Suprapubic skin (tissue), 4 donors: ENCODE data around the gene KIF6. TPM values are rescaled to one million over a fixed set of nuclear protein-coding genes. Genes with fewer than 3 reads are reported as not detected.

Experiments
- DNase-seq, 2 donors: peaks; one replicate each; pipeline ENCODE4 v3.0.0-alpha.2; 2019; ENCODE audit warnings: low spot score in 2 of 2
- H3K27ac ChIP-seq: fragments of 200-600 bp; sonication (generic); one replicate; pipeline ENCODE4 v1.5.1; 2019
- H3K27me3 ChIP-seq: fragments of 200-600 bp; sonication (generic); one replicate; pipeline ENCODE4 v1.5.1; 2019
- H3K36me3 ChIP-seq: fragments of 200-600 bp; sonication (generic); one replicate; pipeline ENCODE4 v1.5.1; 2019
- H3K4me1 ChIP-seq: fragments of 200-600 bp; sonication (generic); one replicate; pipeline ENCODE4 v1.5.1; 2019
- H3K4me3 ChIP-seq: fragments of 200-600 bp; sonication (generic); one replicate; pipeline ENCODE4 v1.5.1; 2019; ENCODE audit warnings: mild to moderate bottlenecking
- H3K9me3 ChIP-seq: fragments of 200-600 bp; sonication (generic); one replicate; pipeline ENCODE4 v1.5.1; 2019
- CTCF ChIP-seq, 2 donors: fragments of 200-600 bp in 1 of 2; fragments of 450-650 bp in 1 of 2; sonication (generic) in 1 of 2; IDR thresholded peaks; one replicate each; pipeline ENCODE4 v1.5.1; 2016 to 2019; ENCODE audit warnings: antibody characterized with exemption in 2 of 2, mild to moderate bottlenecking in 1 of 2, moderate library complexity in 1 of 2
- EP300 ChIP-seq: sonication (generic); formaldehyde crosslinking; IDR thresholded peaks from one replicate; pipeline ENCODE4 v1.6.1; 2017; ENCODE audit warnings: antibody characterized with exemption
- POLR2A ChIP-seq, 2 donors: fragments of 450-650 bp; IDR thresholded peaks; one replicate each; pipeline ENCODE4 v1.6.1; 2017; ENCODE audit warnings: antibody characterized with exemption in 2 of 2, mild to moderate bottlenecking in 2 of 2, moderate library complexity in 2 of 2
- POLR2AphosphoS5 ChIP-seq, 3 donors: sonication (generic); formaldehyde crosslinking; IDR thresholded peaks; one replicate each; pipeline ENCODE4 v1.6.1; 2017; ENCODE audit warnings: antibody characterized with exemption in 3 of 3
- WGBS: methylation state at CpG from one replicate; pipeline ENCODE4 v1.1.5; 2018; 5-methylcytosine and 5-hydroxymethylcytosine counted together
- total RNA-seq, 4 donors: library from RNA; depleted of rRNA; stranded (reverse); fragments of >200 nt; gene quantifications; one replicate each; pipeline ENCODE4 v1.1.0, GENCODE V29; 2016

The KIF6 gene
- total RNA-seq, 4 donors from 2014 or later: 0.18 to 1.1 TPM; not detected in 2

DNA sequence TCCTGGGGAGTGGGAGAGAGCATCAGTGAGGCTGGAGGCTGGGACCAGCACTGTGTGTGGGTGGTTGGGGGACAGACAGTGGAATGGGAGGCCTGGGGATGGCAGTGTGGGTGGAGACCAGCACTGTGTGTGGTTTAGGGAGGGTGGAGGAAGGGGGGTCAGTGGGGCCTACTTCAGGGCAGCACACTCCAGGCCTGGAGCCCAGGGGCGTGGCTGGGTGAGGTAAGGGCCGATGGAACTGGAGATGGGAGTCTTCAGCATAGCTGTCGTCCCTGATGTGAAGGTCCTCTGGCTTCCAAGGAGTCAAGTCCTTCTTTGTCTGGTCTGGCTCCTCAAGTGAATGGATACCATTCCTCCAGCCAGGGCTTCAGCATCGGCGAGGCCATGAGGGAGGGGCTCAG is 429.6 kb downstream of the KIF6 start:
- H3K27ac ChIP-seq: no peak overlapping the region
- H3K4me1 ChIP-seq: no peaks in the 10 kb centered on the region
- no peaks in the 10 kb centered on the region for H3K36me3 ChIP-seq
- WGBS: 50% methylated on average over 5 of the region's 5 CpGs
- H3K27me3 ChIP-seq: no peaks in the 10 kb centered on the region
- no peaks in the 10 kb centered on the region for H3K9me3 ChIP-seq
- DNase-seq: no peak
- TF ChIP-seq EP300: no peak
- TF ChIP-seq POLR2AphosphoS5 (IDR thresholded peaks at IDR 0.05): no peak
- no peak for TF ChIP-seq CTCF (IDR thresholded peaks at IDR 0.05)
- TF ChIP-seq POLR2A (IDR thresholded peaks at IDR 0.05): no peak
- H3K4me3 ChIP-seq: no peak overlapping the region

DNA sequence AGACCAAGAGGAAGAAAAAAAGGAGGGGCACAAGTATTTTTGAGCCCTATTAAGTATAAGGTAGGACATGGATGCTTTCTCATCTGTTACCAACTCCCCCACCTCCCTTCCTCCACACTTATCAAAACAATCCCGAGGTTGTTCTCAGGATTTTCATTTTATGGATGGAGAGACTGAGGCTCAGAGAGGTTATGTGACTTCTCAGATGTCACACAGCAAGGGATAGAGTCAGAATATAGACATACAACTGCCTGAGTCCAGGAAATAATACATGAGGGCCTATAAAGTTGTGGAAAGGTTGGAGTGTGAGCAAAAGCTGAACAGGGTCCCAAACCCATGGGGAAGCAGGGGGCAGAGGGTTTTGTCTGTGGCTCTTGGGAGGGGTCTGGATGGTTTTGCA is 430.3 kb downstream of the KIF6 start:
- TF ChIP-seq EP300: no peak
- no peak for TF ChIP-seq CTCF (IDR thresholded peaks at IDR 0.05)
- TF ChIP-seq POLR2AphosphoS5 (IDR thresholded peaks at IDR 0.05): no peak
- TF ChIP-seq POLR2A (IDR thresholded peaks at IDR 0.05): no peak

DNA sequence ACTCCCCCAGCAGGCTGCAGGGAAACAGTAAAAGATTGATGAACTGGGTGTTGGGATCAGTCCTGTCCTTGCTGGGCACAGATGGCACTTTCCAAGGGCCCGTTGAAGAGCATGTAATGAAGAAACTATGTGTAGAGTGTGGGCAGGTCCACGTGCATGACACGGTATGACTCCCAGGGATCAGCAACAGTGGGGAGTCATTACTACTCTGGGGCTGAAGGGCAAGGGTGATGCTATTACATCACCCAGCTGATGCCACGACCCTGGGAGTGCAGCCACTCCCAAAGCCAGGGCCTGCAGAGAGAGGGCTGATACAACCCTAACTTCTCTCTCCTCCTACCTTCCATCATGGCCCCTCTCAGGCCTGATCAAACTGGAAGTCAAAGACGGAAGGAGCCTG is 431.1 kb downstream of the KIF6 start:
- TF ChIP-seq POLR2A (IDR thresholded peaks at IDR 0.05) (no peak), POLR2AphosphoS5 (IDR thresholded peaks at IDR 0.05) (no peak), CTCF (IDR thresholded peaks at IDR 0.05) (no peak), EP300 (no peak)
- Histone ChIP-seq H3K36me3 (no peaks in the 10 kb centered on the region), H3K4me1 (no peaks in the 10 kb centered on the region), H3K9me3 (no peaks in the 10 kb centered on the region), H3K4me3 (no peak overlapping the region), H3K27ac (no peak overlapping the region), H3K27me3 (no peaks in the 10 kb centered on the region)
- no peak for DNase-seq
- WGBS: 62% methylated on average over 5 of the region's 5 CpGs

More for the DNA sequence above, 430.3 kb downstream of the KIF6 start:
- no peak overlapping the region for H3K4me3 ChIP-seq
- no peaks in the 10 kb centered on the region for H3K9me3 ChIP-seq
- 75% methylated on average over 1 of the region's 1 CpG for WGBS
- no peak overlapping the region for H3K27ac ChIP-seq
- H3K36me3 ChIP-seq: no peaks in the 10 kb centered on the region
- DNase-seq: no peak
- H3K27me3 ChIP-seq: no peaks in the 10 kb centered on the region
- no peaks in the 10 kb centered on the region for H3K4me1 ChIP-seq

- Histone ChIP-seq H3K27me3 (no peaks in the 10 kb centered on the region), H3K36me3 (no peaks in the 10 kb centered on the region), H3K9me3 (no peaks in the 10 kb centered on the region), H3K27ac (no peak overlapping the region), H3K4me1 (no peaks in the 10 kb centered on the region), H3K4me3 (no peak overlapping the region)
- no peak for TF ChIP-seq EP300
- TF ChIP-seq CTCF (IDR thresholded peaks at IDR 0.05): no peak
- TF ChIP-seq POLR2AphosphoS5 (IDR thresholded peaks at IDR 0.05): no peak
- TF ChIP-seq POLR2A (IDR thresholded peaks at IDR 0.05): no peak
- WGBS: 92% methylated on average over 6 of the region's 6 CpGs
- no peak for DNase-seq
Measured at GRCh38 chr6:39292637-39293036, 432.6 kb downstream of the KIF6 start.

DNA sequence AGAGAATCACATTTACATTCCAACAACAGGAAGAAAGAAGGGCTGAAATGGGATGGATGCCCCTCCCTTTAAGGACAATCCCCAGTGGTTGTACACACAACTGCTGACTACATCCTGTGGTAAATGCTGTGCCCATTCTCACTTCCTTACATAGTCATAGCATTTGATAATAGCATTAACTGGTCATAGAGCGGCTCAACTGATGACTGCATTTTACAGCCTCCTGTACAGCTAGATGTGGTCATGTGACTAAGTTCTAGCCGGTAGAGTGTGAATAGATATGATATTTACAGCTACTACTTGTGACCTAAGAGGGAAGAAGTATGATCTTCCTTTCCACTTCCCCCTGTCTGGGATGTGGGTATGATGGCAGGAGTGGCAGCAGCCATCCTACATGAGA is 435.7 kb downstream of the KIF6 start:
- H3K27me3 ChIP-seq: peaks cover 5% of the 10 kb centered on the region
- H3K4me1 ChIP-seq: no peaks in the 10 kb centered on the region
- WGBS: 65% methylated on average over 2 of the region's 2 CpGs

More for the DNA sequence above, 435.7 kb downstream of the KIF6 start:
- Histone ChIP-seq H3K27ac (no peak overlapping the region), H3K36me3 (no peaks in the 10 kb centered on the region), H3K9me3 (no peaks in the 10 kb centered on the region), H3K4me3 (no peak overlapping the region)
- TF ChIP-seq EP300: no peak
- no peak for TF ChIP-seq POLR2AphosphoS5 (IDR thresholded peaks at IDR 0.05)
- no peak for TF ChIP-seq POLR2A (IDR thresholded peaks at IDR 0.05)
- no peak for TF ChIP-seq CTCF (IDR thresholded peaks at IDR 0.05)
- no peak for DNase-seq
